Transverse colon (tissue), 4 donors: Measurements from ENCODE around the gene CDCA4. TPM values are rescaled to one million over a fixed set of nuclear protein-coding genes. Genes with fewer than 3 reads are reported as not detected.

ENCODE experiments used
- DNase-seq: peaks from one replicate; pipeline ENCODE4 v3.0.0-alpha.2; 2019
- H3K27ac ChIP-seq, 4 donors: fragments of 200-600 bp; sonication (generic); 2 replicates each; pipeline ENCODE4 v1.5.1; 2016 to 2018; ENCODE audit warnings: inconsistent platforms in 4 of 4
- H3K27me3 ChIP-seq: fragments of 200-600 bp; sonication (generic); 2 replicates; pipeline ENCODE4 v1.5.1; 2017; ENCODE audit warnings: inconsistent platforms
- H3K36me3 ChIP-seq, 4 donors: fragments of 200-600 bp; sonication (generic); 2 replicates each; pipeline ENCODE4 v1.5.1; 2017 to 2019; ENCODE audit warnings: inconsistent platforms in 4 of 4
- H3K4me1 ChIP-seq, 4 donors: fragments of 200-600 bp; sonication (generic); 2 replicates each; pipeline ENCODE4 v1.5.1; 2017 to 2020; ENCODE audit warnings: inconsistent platforms in 4 of 4
- H3K4me3 ChIP-seq, 4 donors: fragments of 200-600 bp; sonication (generic); 1 replicate in 1 of 4; 2 replicates in 3 of 4; pipeline versions ENCODE4 v1.5.1 to v1.6.1; 2017 to 2019; ENCODE audit warnings: inconsistent platforms in 4 of 4
- H3K9me3 ChIP-seq, 2 donors: fragments of 200-600 bp; sonication (generic); 2 replicates each; pipeline ENCODE4 v1.5.1; 2017 to 2019; ENCODE audit warnings: inconsistent platforms in 2 of 2
- EP300 ChIP-seq: sonication (generic); formaldehyde crosslinking; IDR thresholded peaks from one replicate; pipeline ENCODE4 v1.6.1; 2017; ENCODE audit warnings: antibody characterized with exemption, low read depth
- POLR2A ChIP-seq: fragments of 450-650 bp; IDR thresholded peaks from one replicate; pipeline ENCODE4 v1.6.1; 2016; ENCODE audit warnings: antibody characterized with exemption, mild to moderate bottlenecking, moderate library complexity
- POLR2AphosphoS5 ChIP-seq, 3 donors: sonication (generic); formaldehyde crosslinking; IDR thresholded peaks; one replicate each; pipeline ENCODE4 v1.6.1; 2016; ENCODE audit warnings: antibody characterized with exemption in 3 of 3
- WGBS, 2 donors: methylation state at CpG; one replicate each; pipeline ENCODE4 v1.1.5; 2018; ENCODE audit warnings: low coverage in 1 of 2; 5-methylcytosine and 5-hydroxymethylcytosine counted together
- in situ Hi-C, 4 donors: fragments of 200-750 bp; cut with MboI; loops; one replicate each; pipeline versions ENCODE4 v1.15.0 to v1.15.1; 2017; ENCODE audit warnings: low sequenced_read_pairs in 3 of 4, low pct_ligation_motif_present in 1 of 4, low pct_unique_long_range_greater_than_20kb in 1 of 4
- intact Hi-C: fragments of 100-400 bp; cut with DNase I; formaldehyde crosslinking; loops from one replicate; pipeline ENCODE4 v1.15.1; 2023; ENCODE audit warnings: low total_unique reads
- total RNA-seq, 4 donors: library from RNA; depleted of rRNA; stranded (reverse); fragments of >200 nt; gene quantifications; one replicate each; pipeline ENCODE4 v1.1.0, GENCODE V29; 2016
- TF ChIP-seq, protein P1 (sequence below), 5 experiments: fragments of 200-600 bp in 3 of 5; fragments of 450-650 bp in 2 of 5; sonication (generic) in 3 of 5; IDR thresholded peaks; 1 replicate in 2 of 5; 2 replicates in 3 of 5; pipeline ENCODE4 v1.5.1; 2016 to 2017; ENCODE audit warnings: antibody characterized with exemption in 5 of 5, inconsistent platforms in 3 of 5, mild to moderate bottlenecking in 2 of 5, moderate library complexity in 1 of 5

The CDCA4 gene
- 1 to 10 TPM in 3 of 4 donors, under 1 TPM in 1; 0.80 to 7.5 (median 4.5) TPM for total RNA-seq

DNA sequence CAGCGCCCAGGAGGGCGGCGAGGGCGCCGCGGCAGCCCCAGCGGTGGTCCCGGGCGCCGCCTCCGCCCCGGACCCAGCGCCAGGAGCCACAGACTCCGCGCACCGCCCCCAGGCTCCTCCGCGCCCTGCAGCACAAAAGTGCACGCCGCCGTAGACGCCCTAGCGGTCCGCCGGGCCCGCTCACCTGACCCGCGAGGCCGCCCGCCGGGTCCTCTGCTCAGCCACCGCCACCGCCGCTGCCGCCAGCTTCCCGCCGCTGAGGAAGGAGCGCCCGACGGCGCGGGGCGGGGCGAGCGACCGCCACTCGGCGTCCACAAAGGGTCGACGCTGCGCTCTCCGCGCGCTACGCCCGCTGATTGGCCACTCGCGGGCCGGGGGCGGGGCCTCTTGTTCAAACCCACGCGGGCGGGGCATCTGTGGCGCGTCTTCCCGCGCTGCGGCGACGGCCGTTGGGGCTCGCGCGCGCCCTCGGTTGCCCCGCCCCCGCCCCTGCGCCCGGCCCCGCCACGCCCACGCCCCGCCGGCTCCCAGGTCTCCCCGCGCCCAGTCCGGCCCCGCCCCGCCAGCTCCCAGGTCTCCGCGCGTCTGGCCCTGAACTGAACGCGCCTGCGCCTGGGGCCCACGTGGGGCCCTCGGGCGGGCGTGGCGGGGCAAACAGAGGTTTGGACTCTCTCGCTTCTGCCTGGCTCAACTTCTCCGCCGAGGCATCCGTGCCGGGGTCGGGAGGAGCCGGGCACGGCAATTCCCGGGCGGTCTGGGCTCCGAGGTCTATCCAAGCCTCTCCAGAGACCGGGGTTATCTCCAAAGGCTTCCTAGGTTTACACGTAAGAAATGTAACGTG is at the start of gene CDCA4:
Gene CDCA4, minus strand, starts transcription at position 269 of the 841 bp plus-strand sequence. CDS start 9,154 bp downstream, outside the sequence.
- Histone ChIP-seq H3K36me3 (no peaks in the 10 kb centered on the region), H3K9me3 (no peaks in the 10 kb centered on the region), H3K4me3 (peak within 1 kb of the TSS; percentile 88 to 100 (median 96)), H3K4me1 (peaks cover 13 to 42% (median 35%) of the 10 kb centered on the region in 4 donors), H3K27ac (peak within 1 kb of the TSS; percentile 93 to 98 (median 94)), H3K27me3 (no peaks in the 10 kb centered on the region)
- DNase-seq, result peak; percentile 97
- 0% methylated on average over 3 to 17 of the region's 115 CpGs for WGBS, 2 donors
- in situ Hi-C loops, result no loop called here
- no peak for TF ChIP-seq EP300
- peak; percentile 85 for TF ChIP-seq POLR2A
- peak; percentile 85 to 92 (median 88) for TF ChIP-seq POLR2AphosphoS5 (IDR thresholded peaks at IDR 0.05)
- TF ChIP-seq, protein P1, sequence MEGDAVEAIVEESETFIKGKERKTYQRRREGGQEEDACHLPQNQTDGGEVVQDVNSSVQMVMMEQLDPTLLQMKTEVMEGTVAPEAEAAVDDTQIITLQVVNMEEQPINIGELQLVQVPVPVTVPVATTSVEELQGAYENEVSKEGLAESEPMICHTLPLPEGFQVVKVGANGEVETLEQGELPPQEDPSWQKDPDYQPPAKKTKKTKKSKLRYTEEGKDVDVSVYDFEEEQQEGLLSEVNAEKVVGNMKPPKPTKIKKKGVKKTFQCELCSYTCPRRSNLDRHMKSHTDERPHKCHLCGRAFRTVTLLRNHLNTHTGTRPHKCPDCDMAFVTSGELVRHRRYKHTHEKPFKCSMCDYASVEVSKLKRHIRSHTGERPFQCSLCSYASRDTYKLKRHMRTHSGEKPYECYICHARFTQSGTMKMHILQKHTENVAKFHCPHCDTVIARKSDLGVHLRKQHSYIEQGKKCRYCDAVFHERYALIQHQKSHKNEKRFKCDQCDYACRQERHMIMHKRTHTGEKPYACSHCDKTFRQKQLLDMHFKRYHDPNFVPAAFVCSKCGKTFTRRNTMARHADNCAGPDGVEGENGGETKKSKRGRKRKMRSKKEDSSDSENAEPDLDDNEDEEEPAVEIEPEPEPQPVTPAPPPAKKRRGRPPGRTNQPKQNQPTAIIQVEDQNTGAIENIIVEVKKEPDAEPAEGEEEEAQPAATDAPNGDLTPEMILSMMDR (IDR thresholded peaks at IDR 0.05), result no peak
- intact Hi-C loops, result loop anchor here (2.0 kb wide), 1 partner anchor 42 kb away; the partner anchor contains the start of gene AHNAK2

DNA sequence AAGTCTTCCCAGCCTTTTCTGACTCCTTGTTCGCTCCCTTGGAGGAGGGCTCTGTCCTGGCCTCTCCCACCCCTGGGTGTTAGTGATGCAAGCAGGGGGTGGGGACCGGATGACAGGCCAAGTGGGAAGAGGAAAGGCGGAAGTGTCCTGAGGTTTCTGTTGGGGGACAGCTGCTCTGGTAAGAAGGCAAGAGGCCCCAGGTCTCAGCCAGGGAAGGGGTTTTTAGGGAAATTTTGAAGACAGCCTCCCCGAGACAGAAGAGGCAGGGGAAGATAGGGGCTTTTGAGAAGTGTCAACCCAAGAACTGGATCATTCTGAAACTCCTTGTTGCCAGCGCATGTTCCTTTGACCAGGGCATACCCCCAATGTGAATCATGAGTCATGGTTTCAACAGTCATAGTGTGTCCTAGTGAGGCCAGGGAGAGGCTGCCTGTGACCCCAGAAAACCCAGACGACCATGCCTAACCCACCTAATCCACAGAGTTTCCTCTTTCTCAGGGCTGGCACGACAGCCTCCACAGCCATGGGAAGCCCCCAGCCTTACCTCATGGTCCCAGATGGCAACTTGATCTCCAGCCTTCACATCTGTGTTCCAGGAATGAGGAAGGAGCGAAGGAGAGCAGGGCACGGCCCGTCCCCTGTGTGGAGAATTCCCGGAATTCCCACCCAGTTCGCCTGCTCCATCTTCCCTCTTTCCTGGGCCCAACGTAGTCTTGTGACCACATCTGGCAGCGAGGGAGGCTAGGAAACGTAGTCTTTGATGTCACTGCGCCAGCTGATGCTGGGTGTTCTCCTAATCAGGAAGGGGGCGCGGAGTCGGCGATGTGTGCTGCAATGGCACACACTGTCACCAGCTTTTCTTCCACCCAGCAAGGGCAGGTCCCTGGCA is 49.2 kb upstream of the CDCA4 start:
- H3K27ac ChIP-seq, result peak overlapping the region in 3 of 4 donors; percentile 22 to 47 (median 30)
- H3K4me3 ChIP-seq, result no peak overlapping the region
- no peaks in the 10 kb centered on the region for H3K36me3 ChIP-seq
- peaks cover 43% of the 10 kb centered on the region for H3K27me3 ChIP-seq
- no peak for DNase-seq
- TF ChIP-seq POLR2A (no peak), EP300 (no peak), POLR2AphosphoS5 (IDR thresholded peaks at IDR 0.05) (no peak)
- TF ChIP-seq, protein P1 (IDR thresholded peaks at IDR 0.05), result no peak
- H3K4me1 ChIP-seq, result peaks cover 0 to 7% (median 0%) of the 10 kb centered on the region in 4 donors
- WGBS, 2 donors, result 60 to 62% methylated on average over 8 to 20 of the region's 20 CpGs
- intact Hi-C loops (no loop called here), in situ Hi-C loops (no loop called here)
- no peaks in the 10 kb centered on the region for H3K9me3 ChIP-seq

DNA sequence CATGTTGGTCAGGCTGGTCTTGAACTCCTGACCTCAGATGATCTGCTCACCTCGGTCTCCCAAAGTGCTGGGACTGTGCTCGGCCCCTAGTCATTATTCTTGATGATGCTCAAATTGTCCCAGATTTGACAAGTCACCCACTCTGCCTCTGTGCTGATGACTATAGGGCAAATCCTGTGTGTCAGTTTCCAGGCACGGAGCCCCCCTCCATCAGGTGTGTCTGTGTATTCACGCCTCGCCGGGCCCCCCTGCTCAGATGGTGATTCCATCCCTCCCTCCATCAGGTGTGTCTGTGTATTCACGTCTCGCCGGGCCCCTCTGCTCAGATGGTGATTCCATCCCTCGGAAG is 48.6 kb upstream of the CDCA4 start:
- H3K4me1 ChIP-seq, result peaks cover 0 to 7% (median 0%) of the 10 kb centered on the region in 4 donors
- in situ Hi-C loops, result no loop called here
- H3K27me3 ChIP-seq, result peaks cover 39% of the 10 kb centered on the region
- intact Hi-C loops, result no loop called here
- TF ChIP-seq, protein P1 (IDR thresholded peaks at IDR 0.05), result no peak
- no peak for TF ChIP-seq EP300
- TF ChIP-seq POLR2A, result no peak
- TF ChIP-seq POLR2AphosphoS5 (IDR thresholded peaks at IDR 0.05), result no peak
- no peak overlapping the region for H3K4me3 ChIP-seq
- no peaks in the 10 kb centered on the region for H3K9me3 ChIP-seq
- peak overlapping the region in 1 of 4 donors; percentile 30 for H3K27ac ChIP-seq
- H3K36me3 ChIP-seq, result no peaks in the 10 kb centered on the region
- 73 to 83% methylated on average over 6 to 10 of the region's 10 CpGs for WGBS, 2 donors
- no peak for DNase-seq

- intact Hi-C loops, result no loop called here
- Histone ChIP-seq H3K4me1 (peaks cover 0 to 7% (median 0%) of the 10 kb centered on the region in 4 donors), H3K9me3 (no peaks in the 10 kb centered on the region), H3K36me3 (no peaks in the 10 kb centered on the region), H3K27ac (no peak overlapping the region), H3K4me3 (no peak overlapping the region), H3K27me3 (peaks cover 32% of the 10 kb centered on the region)
- WGBS, 2 donors, result 55 to 58% methylated on average over 13 of the region's 13 CpGs
- in situ Hi-C loops, result no loop called here
- no peak for TF ChIP-seq EP300
- TF ChIP-seq POLR2AphosphoS5 (IDR thresholded peaks at IDR 0.05), result no peak
- no peak for TF ChIP-seq POLR2A
- TF ChIP-seq, protein P1 (IDR thresholded peaks at IDR 0.05), result no peak
- no peak for DNase-seq
Measured at GRCh38 chr14:105068818-105069217, 47.9 kb upstream of the CDCA4 start.
